Gastrocnemius medialis (tissue), 4 donors: ENCODE results near the gene NUDCD3. TPM values are rescaled to one million over a fixed set of nuclear protein-coding genes. Genes with fewer than 3 reads are reported as not detected.

Experiments used
- ATAC-seq, 2 donors: fragments of 150-250 bp; one replicate each; pipeline ENCODE4 v1.9.1; 2016
- DNase-seq, 2 donors: peaks; one replicate each; pipeline ENCODE4 v3.0.0-alpha.2; 2019
- H3K27ac ChIP-seq, 4 donors: fragments of 200-600 bp; sonication (generic); 1 replicate in 1 of 4; 2 replicates in 3 of 4; pipeline ENCODE4 v1.5.1; 2016 to 2018; ENCODE audit warnings: mild to moderate bottlenecking in 2 of 4, moderate library complexity in 1 of 4
- H3K27me3 ChIP-seq, 3 donors: fragments of 200-600 bp; sonication (generic) in 2 of 3; 1 replicate in 1 of 3; 2 replicates in 2 of 3; pipeline versions ENCODE4 v1.5.1 to v1.6.0; 2016 to 2019; ENCODE audit warnings: mild to moderate bottlenecking in 1 of 3, moderate library complexity in 1 of 3
- H3K36me3 ChIP-seq, 2 donors: fragments of 200-600 bp; sonication (generic) in 1 of 2; one replicate each; pipeline ENCODE4 v1.5.1; 2017 to 2018
- H3K4me1 ChIP-seq, 2 donors: fragments of 200-600 bp; sonication (generic) in 1 of 2; one replicate each; pipeline ENCODE4 v1.5.1; 2016 to 2017; ENCODE audit warnings: mild to moderate bottlenecking in 2 of 2
- H3K4me3 ChIP-seq, 4 donors: fragments of 200-600 bp; sonication (generic) in 3 of 4; 1 replicate in 1 of 4; 2 replicates in 3 of 4; pipeline ENCODE4 v1.5.1; 2016 to 2019; ENCODE audit warnings: mild to moderate bottlenecking in 2 of 4
- H3K9me3 ChIP-seq, 3 donors: fragments of 200-600 bp; sonication (generic) in 2 of 3; 1 replicate in 1 of 3; 2 replicates in 2 of 3; pipeline ENCODE4 v1.5.1; 2016 to 2019
- CTCF ChIP-seq, 5 experiments: fragments of 450-650 bp in 3 of 5; fragments of 200-600 bp in 2 of 5; sonication (generic) in 2 of 5; IDR thresholded peaks in 4 of 5; conservative IDR thresholded peaks in 1 of 5; 1 replicate in 4 of 5; 2 replicates in 1 of 5; pipeline ENCODE4 v1.5.1; 2016 to 2019; ENCODE audit warnings: antibody characterized with exemption in 5 of 5, mild to moderate bottlenecking in 3 of 5, moderate library complexity in 3 of 5
- POLR2A ChIP-seq, 2 donors: fragments of 450-650 bp; IDR thresholded peaks; one replicate each; pipeline ENCODE4 v1.6.1; 2017; ENCODE audit warnings: antibody characterized with exemption in 2 of 2, mild to moderate bottlenecking in 2 of 2, moderate library complexity in 2 of 2
- in situ Hi-C, 4 donors: fragments of 200-750 bp; cut with MboI; loops; one replicate each; pipeline versions ENCODE4 v1.15.0 to v1.8.0; 2017; ENCODE audit warnings: low sequenced_read_pairs in 4 of 4
- intact Hi-C: fragments of 100-400 bp; cut with DNase I; formaldehyde crosslinking; loops from one replicate; pipeline ENCODE4 v1.15.1; 2023; ENCODE audit warnings: low total_unique reads
- total RNA-seq, 4 donors: library from RNA; depleted of rRNA; stranded (reverse); fragments of >200 nt; gene quantifications; one replicate each; pipeline versions ENCODE4 v1.1.0 to v1.2.3, GENCODE V29; 2016

NUDCD3 gene
- total RNA-seq, 4 donors from 2014 or later: 76.2 to 93.4 (median 77.0) TPM

DNA sequence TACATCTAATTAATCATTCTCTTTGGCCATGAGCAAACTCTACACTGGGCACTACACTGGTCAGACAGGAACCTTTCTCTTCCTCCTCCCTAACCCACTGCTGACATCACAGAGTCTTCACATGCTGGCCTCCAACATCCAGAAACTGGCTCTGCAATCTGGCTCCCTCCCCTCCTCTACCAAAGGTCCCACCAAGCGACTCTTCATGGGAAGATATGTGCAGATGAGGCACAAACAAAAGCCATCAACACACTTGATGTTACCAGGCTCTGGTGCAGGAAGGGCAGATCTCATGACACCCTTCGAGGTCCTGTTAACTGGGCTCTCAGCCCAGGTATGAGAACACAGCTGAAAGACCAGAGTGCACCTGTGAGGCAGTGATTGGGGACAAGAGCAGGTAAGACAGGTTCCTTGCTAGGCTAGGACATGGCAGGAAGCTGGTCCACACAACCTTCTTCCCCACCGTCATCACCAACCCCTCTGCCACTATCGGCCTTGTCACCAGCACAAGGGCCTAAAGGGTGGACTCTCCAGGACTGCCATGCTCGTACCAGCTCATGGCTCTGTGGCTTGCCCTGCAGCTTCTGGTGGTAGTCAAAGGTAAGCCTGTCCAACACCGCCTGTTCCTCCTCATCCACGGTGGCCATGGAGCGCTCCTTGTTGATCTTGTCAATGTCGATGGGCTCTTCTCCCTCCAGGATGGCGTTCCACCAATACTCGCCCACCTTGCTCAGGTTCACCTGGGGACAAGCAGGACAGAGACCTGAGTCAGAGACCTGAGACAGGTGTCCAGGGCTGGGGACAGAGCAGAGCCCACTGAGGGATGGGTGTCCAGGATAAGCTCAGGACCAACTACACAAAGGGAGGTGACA is 98.5 kb downstream of the NUDCD3 start:
- Histone ChIP-seq H3K4me1 (peaks cover 6 to 15% of the 10 kb centered on the region in 2 donors), H3K27ac (no peak overlapping the region), H3K27me3 (no peaks in the 10 kb centered on the region), H3K4me3 (no peak overlapping the region), H3K36me3 (peaks cover 0 to 43% of the 10 kb centered on the region in 2 donors), H3K9me3 (no peaks in the 10 kb centered on the region)
- TF ChIP-seq CTCF (IDR thresholded peaks at IDR 0.05 in 4 of 5, conservative IDR thresholded peaks at IDR 0.05 in 1 of 5): no peak
- no peak for TF ChIP-seq POLR2A (IDR thresholded peaks at IDR 0.05)
- in situ Hi-C loops (no loop called here), intact Hi-C loops (no loop called here)
- DNase-seq: no peak
- ATAC-seq: no peak

GRCh38 chr7:44391171-44391570 is 99.3 kb downstream of the NUDCD3 start:
- TF ChIP-seq CTCF (IDR thresholded peaks at IDR 0.05 in 4 of 5, conservative IDR thresholded peaks at IDR 0.05 in 1 of 5) (no peak), POLR2A (IDR thresholded peaks at IDR 0.05) (no peak)
- no peak for ATAC-seq

DNA sequence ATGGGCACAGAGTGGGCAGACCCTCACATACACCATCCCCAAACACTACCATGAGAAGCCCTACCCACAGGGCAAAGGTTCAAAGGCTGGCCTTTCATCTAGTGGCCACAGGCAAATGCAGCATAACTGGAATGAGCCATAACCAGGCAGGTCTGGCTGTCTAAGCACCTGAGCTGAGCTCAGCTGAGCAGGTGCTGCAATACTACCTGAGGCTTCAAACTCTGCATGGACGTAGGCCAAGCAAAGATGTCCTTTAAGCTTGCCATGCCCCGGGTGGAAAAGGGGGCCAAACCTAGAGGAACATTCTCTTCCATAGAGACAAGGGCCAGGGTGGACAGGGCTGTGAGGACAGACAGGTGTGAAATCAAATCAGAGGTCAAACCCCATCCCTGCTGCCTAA is 99.8 kb downstream of the NUDCD3 start:
- no peak overlapping the region for H3K27ac ChIP-seq
- intact Hi-C loops (no loop called here), in situ Hi-C loops (no loop called here)
- ATAC-seq (no peak), DNase-seq (no peak)
- peaks cover 0 to 43% of the 10 kb centered on the region in 2 donors for H3K36me3 ChIP-seq
- H3K27me3 ChIP-seq: no peaks in the 10 kb centered on the region
- no peaks in the 10 kb centered on the region for H3K9me3 ChIP-seq
- TF ChIP-seq POLR2A (IDR thresholded peaks at IDR 0.05): no peak
- no peak for TF ChIP-seq CTCF (IDR thresholded peaks at IDR 0.05 in 4 of 5, conservative IDR thresholded peaks at IDR 0.05 in 1 of 5)
- no peak overlapping the region for H3K4me3 ChIP-seq
- H3K4me1 ChIP-seq: peaks cover 0 to 5% of the 10 kb centered on the region in 2 donors

More at GRCh38 chr7:44391171-44391570, 99.3 kb downstream of the NUDCD3 start:
- no peak overlapping the region for H3K27ac ChIP-seq
- peaks cover 0 to 43% of the 10 kb centered on the region in 2 donors for H3K36me3 ChIP-seq
- H3K27me3 ChIP-seq: no peaks in the 10 kb centered on the region
- DNase-seq: no peak
- intact Hi-C loops: no loop called here
- H3K4me1 ChIP-seq: peaks cover 0 to 6% of the 10 kb centered on the region in 2 donors
- no peak overlapping the region for H3K4me3 ChIP-seq
- H3K9me3 ChIP-seq: no peaks in the 10 kb centered on the region
- in situ Hi-C loops: no loop called here

DNA sequence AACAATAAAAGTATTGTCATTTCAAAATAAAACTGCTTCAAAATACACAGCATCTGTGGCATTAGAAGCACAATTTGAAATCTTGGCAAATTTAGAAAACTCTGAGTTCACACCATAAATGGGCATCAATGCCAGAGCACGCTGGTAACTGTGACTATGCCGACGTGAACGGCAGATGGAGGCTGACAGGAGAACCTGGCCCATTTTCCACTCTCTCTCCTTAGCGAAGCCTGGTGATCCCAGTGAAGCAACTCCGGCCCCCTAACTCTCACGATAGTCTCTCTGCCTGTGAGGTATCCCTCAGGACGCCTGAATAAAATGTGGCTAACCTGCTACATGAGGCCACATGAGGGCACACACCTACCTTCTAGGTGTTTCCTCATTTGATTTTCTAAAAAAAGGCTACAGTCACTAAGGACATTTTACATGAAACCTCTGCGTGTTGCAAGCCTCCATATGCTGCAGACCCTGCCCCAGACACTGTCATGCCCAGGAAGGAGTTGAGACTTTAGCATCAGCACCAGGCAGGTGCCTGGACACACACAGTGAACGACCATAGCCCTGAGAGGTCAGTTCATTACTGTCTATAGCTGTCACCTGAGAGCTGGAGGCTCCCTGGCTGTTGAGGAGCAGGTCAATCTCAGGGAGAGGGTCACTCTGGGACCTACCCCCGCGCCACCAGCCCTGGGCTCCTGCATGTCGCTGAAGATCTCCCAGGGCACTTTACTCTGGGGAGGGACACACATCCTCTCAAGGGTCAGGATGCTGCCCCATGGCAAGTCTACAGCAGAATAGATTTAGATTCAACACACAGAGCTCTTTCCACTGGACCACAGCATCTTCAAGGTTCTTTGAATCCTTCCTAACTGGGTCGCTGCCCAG is 102.1 kb downstream of the NUDCD3 start:
- Histone ChIP-seq H3K9me3 (no peaks in the 10 kb centered on the region), H3K27me3 (no peaks in the 10 kb centered on the region), H3K4me3 (no peak overlapping the region), H3K4me1 (peaks cover 6 to 29% of the 10 kb centered on the region in 2 donors), H3K36me3 (peaks cover 0 to 43% of the 10 kb centered on the region in 2 donors), H3K27ac (no peak overlapping the region)
- in situ Hi-C loops (no loop called here), intact Hi-C loops (no loop called here)
- DNase-seq (no peak), ATAC-seq (no peak)
- TF ChIP-seq POLR2A (IDR thresholded peaks at IDR 0.05) (no peak), CTCF (IDR thresholded peaks at IDR 0.05 in 4 of 5, conservative IDR thresholded peaks at IDR 0.05 in 1 of 5) (no peak)
